ENCODE data around the gene LRRC3.

Gene LRRC3

GRCh38 chr21:44437371-44437695 lies 18.0 kb upstream of the LRRC3 start:
- no peak for TF ChIP-seq CTCF (IDR thresholded peaks at IDR 0.05; ENCODE audit: insufficient read depth, missing control alignments)
- DNase-seq (ENCODE audit: insufficient read length, low spot score) (no peak), FAIRE-seq (no peak)

GRCh38 chr21:44437696-44438431 lies 17.4 kb upstream of the LRRC3 start:
- no peak for FAIRE-seq
- TF ChIP-seq CTCF (IDR thresholded peaks at IDR 0.05; ENCODE audit: insufficient read depth, missing control alignments): no peak
- DNase-seq (ENCODE audit: insufficient read length, low spot score): no peak

GRCh38 chr21:44438531-44439210 lies 16.6 kb upstream of the LRRC3 start:
- FAIRE-seq: no peak
- no peak for DNase-seq (ENCODE audit: insufficient read length, low spot score)
- TF ChIP-seq CTCF (IDR thresholded peaks at IDR 0.05; ENCODE audit: insufficient read depth, missing control alignments): no peak

GRCh38 chr21:44439211-44439600 lies 16.1 kb upstream of the LRRC3 start:
- TF ChIP-seq CTCF (IDR thresholded peaks at IDR 0.05; ENCODE audit: insufficient read depth, missing control alignments): no peak
- DNase-seq (ENCODE audit: insufficient read length, low spot score): no peak
- FAIRE-seq: no peak

- no peak for TF ChIP-seq CTCF (IDR thresholded peaks at IDR 0.05; ENCODE audit: insufficient read depth, missing control alignments)
- FAIRE-seq: no peak
Observed at GRCh38 chr21:44440241-44441040, 14.9 kb upstream of the LRRC3 start.

GRCh38 chr21:44441041-44441400 lies 14.3 kb upstream of the LRRC3 start:
- DNase-seq (ENCODE audit: insufficient read length, low spot score) (no peak), FAIRE-seq (no peak)
- TF ChIP-seq CTCF (IDR thresholded peaks at IDR 0.05; ENCODE audit: insufficient read depth, missing control alignments): no peak

More at GRCh38 chr21:44440241-44441040, 14.9 kb upstream of the LRRC3 start:
- DNase-seq (ENCODE audit: insufficient read length, low spot score): no peak
